HG03469 (cell line): Measurements from ENCODE around the gene CPSF6.
"Not testable (repeated sequence)": the region's sequence is repeated elsewhere in the genome, so short reads cannot be mapped to it uniquely, and the experiment has no call there.

ENCODE experiments used
- ATAC-seq: cut with Tn5 transposase; IDR thresholded peaks from one replicate; pipeline ENCODE4 v1.9.1; 2021; ENCODE audit warnings: mild to moderate bottlenecking, moderate library complexity, moderate number of reproducible peaks; ENCODE audit not compliant: unreplicated experiment

The CPSF6 gene

DNA sequence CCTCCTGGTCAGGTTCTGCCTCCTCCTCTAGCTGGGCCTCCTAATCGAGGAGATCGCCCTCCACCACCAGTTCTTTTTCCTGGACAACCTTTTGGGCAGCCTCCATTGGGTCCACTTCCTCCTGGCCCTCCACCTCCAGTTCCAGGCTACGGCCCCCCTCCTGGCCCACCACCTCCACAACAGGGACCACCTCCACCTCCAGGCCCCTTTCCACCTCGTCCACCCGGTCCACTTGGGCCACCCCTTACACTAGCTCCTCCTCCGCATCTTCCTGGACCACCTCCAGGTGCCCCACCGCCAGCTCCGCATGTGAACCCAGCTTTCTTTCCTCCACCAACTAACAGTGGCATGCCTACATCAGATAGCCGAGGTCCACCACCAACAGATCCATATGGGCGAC, 19.3 kb downstream of the CPSF6 start:
- no peak for ATAC-seq

DNA sequence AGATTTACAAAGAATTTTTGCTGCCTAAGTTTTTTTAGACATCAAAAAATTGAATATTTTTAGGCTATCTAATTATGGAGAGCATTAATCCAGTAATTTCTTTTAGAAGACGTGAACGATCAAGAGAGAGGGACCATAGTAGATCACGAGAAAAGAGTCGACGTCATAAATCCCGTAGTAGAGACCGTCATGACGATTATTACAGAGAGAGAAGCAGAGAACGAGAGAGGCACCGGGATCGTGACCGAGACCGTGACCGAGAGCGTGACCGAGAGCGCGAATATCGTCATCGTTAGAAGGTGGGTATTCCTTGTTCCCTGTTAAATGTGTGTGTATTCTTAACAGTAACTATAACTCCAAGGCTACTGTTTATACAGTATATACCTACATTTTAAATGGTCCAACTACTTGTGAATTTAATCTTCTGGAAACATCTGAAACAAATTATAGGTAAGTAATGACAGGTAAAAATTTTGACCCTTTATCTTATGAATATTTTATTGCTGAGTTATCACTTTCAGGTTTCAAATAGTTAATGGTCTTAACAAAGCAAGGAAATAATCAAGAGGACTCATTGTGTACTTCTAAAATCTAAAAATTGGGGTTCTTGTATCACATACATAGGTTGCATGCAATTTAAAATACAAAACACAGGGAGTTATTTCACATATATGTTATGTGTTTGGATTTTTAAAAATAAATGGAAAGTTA, 23.1 kb downstream of the CPSF6 start:
- ATAC-seq: no peak

DNA sequence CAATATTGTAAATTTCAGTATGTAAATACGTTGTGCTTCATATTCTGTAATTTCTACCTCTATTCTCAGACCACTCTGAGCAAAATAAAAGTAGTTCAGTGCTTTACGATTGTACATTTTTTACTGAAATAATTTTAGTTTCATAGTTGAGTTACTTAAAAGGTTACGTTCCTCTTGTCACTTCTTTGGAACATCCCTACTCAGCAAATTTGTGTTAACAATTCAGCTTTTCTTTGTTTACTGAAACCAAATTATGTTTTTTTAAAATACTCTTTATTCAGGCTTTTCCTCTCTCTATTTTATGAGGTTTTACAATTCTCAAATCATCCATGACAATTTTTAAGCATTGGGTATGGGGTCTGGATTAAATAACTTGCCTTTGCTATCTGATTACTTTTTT, 25.8 kb downstream of the CPSF6 start:
- ATAC-seq: no peak

- not testable (repeated sequence) for ATAC-seq
Measured at GRCh38 chr12:69265633-69266032, 26.3 kb downstream of the CPSF6 start.

GRCh38 chr12:69266036-69266635, 26.8 kb downstream of the CPSF6 start:
- no peak for ATAC-seq

DNA sequence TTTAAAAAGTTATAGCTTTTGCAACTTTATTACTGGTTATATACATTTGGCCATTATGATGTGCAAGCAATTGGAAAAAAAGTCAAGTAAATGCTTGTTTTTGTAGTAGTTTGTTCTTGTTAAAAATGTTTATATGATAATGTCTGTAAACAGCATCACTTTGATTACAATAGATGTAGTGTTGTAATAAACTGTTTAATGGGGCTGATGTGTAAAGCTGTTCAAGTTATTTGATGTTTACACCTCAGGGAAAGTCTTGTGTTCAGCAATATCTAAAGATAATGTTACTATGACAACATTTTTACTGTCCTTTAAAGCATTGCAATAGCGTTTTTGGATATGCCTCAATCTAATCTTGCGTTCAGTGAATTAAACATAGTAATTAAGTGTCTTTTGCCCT, 30.4 kb downstream of the CPSF6 start:
- ATAC-seq: no peak

- no peak for ATAC-seq
Measured at GRCh38 chr12:69272511-69272910, 33.1 kb downstream of the CPSF6 start.

- no peak for ATAC-seq
Measured at GRCh38 chr12:69274861-69275260, 35.5 kb downstream of the CPSF6 start.

DNA sequence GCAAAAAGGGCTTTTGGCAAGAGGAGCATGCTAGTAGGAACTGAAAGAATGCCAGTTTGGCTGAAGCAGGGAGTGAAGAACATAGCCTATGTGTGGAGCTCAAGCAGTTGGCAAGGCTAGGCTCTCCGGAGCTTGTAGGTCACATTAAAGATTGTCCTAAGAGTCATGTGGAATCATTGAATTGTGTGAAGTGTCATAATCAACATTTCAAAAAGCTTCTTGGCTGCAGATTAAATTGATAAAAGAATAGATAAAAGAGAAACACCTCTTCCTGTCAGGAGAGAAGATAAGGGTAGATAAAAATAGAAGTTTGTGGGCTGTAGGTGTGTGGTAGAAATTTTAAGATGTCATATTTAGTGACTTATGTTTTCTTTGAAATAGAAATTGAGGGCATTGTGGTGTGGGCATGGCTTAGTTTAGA, 36.1 kb downstream of the CPSF6 start:
- ATAC-seq: no peak

GRCh38 chr12:69278814-69279782, 39.7 kb downstream of the CPSF6 start:
- ATAC-seq: no peak

- no peak for ATAC-seq
Measured at GRCh38 chr12:69284131-69284530, 44.8 kb downstream of the CPSF6 start.

DNA sequence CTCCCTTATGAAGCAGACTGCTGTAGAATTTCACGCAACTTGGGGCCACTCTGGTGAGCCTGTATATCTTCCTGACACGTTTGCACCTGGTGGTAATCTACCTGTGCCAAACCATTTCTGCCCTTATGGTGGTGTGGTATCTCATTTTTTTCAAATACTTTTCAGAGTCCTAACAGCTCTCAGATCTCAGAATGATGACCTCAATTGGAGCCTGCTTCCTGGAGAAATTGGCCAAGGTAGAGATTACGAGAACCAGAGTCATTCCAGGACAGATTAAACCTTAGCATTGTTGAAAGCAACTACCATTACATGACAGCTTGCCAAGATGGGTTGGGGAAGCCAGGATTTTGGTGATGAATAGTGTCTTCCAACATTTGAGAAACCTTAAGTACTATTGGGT, 48.2 kb downstream of the CPSF6 start:
- no peak for ATAC-seq

DNA sequence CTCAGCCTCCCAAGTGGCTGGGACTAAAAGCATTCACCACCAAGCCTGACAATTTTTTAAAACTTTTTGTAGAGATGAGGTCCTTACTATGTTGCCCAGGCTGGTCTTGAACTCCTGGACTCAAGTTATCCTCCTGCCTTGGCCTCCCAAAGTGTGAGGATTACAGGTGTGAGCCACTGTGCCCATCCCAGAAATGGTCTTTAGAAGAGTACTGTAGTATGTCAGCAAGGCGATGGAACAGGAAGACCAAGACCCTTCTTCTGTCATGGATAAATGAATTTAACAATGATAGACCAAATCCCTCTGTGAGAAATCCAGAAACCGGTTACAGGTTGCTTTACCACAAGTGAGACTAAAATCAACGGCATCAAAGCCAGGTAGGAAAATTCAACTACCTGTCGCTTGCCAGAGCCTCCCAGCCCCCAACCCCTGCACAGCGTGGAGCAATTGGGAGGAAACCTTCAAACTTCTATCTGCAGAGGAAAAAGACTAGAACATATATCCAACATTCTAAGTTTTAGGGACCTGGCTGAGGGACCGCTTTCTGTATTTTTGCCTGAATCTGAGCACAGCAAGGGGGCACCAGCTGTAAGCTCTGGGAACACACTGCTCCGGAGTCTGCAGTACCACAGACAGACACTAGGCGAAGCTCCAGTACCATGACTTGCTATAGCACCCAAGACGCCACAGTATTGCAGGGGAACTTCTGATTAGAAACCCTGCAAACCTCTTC, 51.3 kb downstream of the CPSF6 start:
- peak; percentile 98 for ATAC-seq

DNA sequence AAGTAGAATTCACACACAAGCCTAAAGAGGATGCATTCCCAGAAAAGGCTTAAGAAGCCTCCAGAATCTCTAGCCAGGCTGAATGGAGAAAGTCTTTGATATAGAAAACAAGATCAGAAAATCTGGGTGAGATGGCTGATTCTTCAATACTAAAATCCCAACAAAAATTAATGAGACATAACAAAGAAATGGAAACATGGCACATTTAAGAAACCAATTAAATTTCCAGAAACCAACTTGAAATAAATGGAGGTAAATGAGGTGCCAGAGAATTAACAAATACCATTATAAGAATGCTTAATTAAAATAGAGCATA, 51.9 kb downstream of the CPSF6 start:
- no peak for ATAC-seq

DNA sequence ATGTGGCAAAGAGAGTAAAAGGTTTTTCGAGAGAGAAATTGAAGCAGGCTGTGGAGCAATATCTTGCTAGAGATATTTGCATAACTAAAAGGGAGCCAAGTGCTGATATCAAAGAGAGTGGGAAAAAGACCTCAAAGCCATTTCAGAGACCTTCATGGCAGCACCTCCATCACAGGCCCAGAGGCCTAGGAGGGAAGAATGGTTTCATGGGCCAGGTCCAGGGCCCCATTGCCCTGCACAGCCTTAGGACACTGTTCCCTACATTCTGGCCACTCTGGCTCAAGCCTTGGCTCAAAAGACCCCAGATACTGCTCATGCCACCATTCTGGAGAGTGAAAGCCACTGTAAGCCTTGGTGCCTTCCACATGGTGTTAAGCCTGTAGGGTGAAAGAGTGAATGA, 58.8 kb downstream of the CPSF6 start:
- no peak for ATAC-seq

DNA sequence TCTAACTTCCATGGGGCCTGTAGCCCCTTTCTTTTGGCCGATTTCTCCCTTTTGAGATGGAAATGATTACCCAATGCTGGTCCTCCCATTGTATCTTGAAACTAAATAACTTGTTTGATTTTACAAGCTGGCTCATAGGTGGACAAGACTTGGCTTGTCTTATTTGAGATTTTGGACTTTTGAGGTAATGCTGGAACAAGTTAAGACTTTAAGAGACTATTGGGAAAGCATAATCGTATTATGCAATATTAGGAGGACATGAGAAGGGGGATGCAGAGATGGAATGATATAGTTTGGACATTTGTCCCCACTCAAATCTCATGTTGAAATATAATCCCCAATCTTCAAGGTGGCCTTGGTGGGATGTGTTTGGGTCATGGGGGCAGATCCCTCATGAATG, 59.6 kb downstream of the CPSF6 start:
- ATAC-seq: no peak

DNA sequence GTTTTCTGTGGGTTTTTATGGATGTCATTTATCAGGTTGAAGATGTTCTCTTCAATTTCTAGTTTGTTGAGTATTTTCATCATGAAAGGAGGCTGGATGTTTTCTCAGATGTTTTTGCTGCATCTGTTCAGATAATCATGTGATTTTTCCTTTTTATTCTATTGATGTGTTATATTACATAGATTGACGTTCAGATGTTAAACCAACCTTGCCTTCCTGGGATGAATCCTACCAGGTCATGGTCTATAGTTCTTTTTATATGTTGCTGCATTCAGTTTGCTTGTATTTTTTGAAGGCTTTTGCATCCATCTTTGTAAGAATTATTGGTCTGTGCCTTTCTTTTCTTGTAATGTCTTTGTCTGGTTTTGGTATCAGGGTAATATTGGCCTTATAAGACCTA, 64.9 kb downstream of the CPSF6 start:
- ATAC-seq: no peak

GRCh38 chr12:69309461-69309860, 70.1 kb downstream of the CPSF6 start:
- no peak for ATAC-seq

DNA sequence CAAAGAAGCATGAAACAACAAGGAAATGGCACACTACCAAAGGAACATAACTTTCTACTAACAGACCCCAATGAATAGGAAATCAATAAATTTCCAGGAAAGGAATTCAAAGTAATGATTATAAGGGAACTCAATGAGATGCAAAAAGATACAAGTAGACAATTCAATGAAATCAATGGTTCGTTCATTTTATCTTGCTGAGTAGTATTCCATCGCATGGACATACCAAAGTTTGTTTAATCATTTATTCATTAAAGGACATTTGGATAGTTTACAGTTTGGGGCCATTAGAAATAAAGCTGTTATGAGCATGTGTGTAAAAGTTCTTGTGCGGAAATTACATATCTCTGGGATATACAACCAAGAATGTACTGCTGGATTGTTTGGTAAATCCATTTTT, 73.8 kb downstream of the CPSF6 start:
- no peak for ATAC-seq

DNA sequence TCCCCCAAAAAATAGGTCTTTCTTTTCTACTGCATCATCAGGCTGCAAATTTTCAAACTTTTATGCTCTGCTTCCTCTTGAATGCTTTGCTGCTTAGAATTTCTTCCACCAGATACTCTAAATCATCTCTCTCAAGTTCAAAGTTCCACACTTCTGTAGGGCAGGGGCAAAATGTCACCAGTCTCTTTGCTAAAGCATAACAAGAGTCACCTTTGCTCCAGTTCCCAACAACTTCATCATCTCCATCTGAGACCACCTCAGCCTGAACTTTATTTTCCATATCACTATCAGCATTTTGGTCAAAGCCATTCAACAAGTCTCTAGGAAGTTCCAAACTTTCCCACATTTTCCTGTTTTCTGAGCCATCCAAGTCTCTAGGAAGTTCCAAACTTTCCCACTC, 77.4 kb downstream of the CPSF6 start:
- not testable (repeated sequence) for ATAC-seq

DNA sequence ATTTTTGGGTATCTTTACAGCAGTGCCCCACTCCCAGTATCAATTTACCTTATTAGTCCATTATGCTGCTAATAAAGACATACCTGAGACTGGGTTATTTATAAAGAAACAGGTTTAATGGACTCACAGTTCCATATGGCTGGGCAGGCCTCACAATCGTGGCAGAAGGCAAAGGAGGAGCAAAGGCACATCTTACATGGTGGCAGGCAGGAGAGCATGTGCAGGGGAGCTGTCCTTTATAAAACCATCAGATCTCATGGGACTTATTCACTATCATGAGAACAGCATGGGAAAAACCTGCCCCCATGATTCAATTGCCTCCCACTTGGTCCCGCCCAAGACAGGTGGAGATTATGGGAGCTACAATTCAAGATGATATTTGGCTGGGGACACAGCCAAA, 77.9 kb downstream of the CPSF6 start:
- ATAC-seq: not testable (repeated sequence)
